GM12878 (cell line): ENCODE measurements around the gene MAL. TPM values are rescaled to one million over a fixed set of nuclear protein-coding genes. Genes with fewer than 3 reads are reported as not detected.

Experiments used
- ATAC-seq: fragments of 200-7000 bp; cut with Tn5 transposase; 3 replicates; pipeline ENCODE4 v1.9.1; 2020; ENCODE audit warnings: mild to moderate bottlenecking, moderate library complexity
- BruUV-seq: library from RNA; stranded (reverse); fragments of 400-500 nt; replicated peaks from 2 replicates; lab custom pipeline; 2021; lab: Mats Ljungman, UMichigan
- CTCF ChIA-PET: fragments of 300-600 bp; sonication (Branson Sonifier 250); formaldehyde crosslinking; extraction: SDS; loops from one replicate; lab custom pipeline; 2021; ENCODE audit warnings: inconsistent platforms; lab: Yijun Ruan, JAX
- POLR2A ChIA-PET: fragments of 350-600 bp; formaldehyde crosslinking; extraction: SDS; loops from one replicate; lab custom pipeline; 2021; ENCODE audit warnings: inconsistent platforms; lab: Charles Lee
- RAD21 ChIA-PET: fragments of 300-600 bp; sonication (Branson Sonifier 250); formaldehyde crosslinking; loops from one replicate; lab custom pipeline; 2023; ENCODE audit warnings: antibody characterized with exemption; ENCODE audit not compliant: unreplicated experiment; lab: Charles Lee
- SMC1A ChIA-PET: fragments of 300-600 bp; sonication (Branson Sonifier 250); formaldehyde crosslinking; loops from one replicate; lab custom pipeline; 2023; ENCODE audit not compliant: unreplicated experiment, uncharacterized antibody; lab: Charles Lee
- DNase-seq: peaks from one replicate; pipeline ENCODE4 v3.0.0-alpha.2; 2011; ENCODE audit warnings: low read depth, low spot score
- FAIRE-seq: peaks from 3 replicates; lab custom pipeline; 2011; peaks lifted over from hg19 to GRCh38; lab: Jason Lieb, UNC
- H2AFZ ChIP-seq: 2 replicates; pipeline ENCODE4 v1.6.0; 2011; ENCODE audit warnings: low read depth, low read length, control low read depth; ENCODE audit not compliant: control insufficient read depth
- H3K27ac ChIP-seq: 2 replicates; pipeline ENCODE4 v1.5.1; 2011; ENCODE audit warnings: control low read depth; ENCODE audit not compliant: control insufficient read depth, insufficient read depth
- H3K27me3 ChIP-seq, 2 experiments: replicated peaks in 1 of 2; 2 replicates each; pipeline versions ENCODE4 v1.6.0 to v1.6.1; 2011; ENCODE audit warnings: low read length in 1 of 2; ENCODE audit not compliant: control insufficient read depth in 2 of 2, insufficient read depth in 2 of 2
- H3K36me3 ChIP-seq, 2 experiments: 2 replicates each; pipeline ENCODE4 v1.5.1; 2011; ENCODE audit warnings: low read length in 1 of 2; ENCODE audit not compliant: control insufficient read depth in 2 of 2, insufficient read depth in 2 of 2
- H3K4me1 ChIP-seq: 2 replicates; pipeline ENCODE4 v1.6.1; 2011; ENCODE audit warnings: mild to moderate bottlenecking, low read length, moderate library complexity, mixed read lengths; ENCODE audit not compliant: control insufficient read depth, insufficient read depth
- H3K4me2 ChIP-seq: 2 replicates; pipeline ENCODE4 v1.6.0; 2011; ENCODE audit warnings: control low read depth; ENCODE audit not compliant: control insufficient read depth, insufficient read depth
- H3K4me3 ChIP-seq: fragments of 200-600 bp; sonication (generic); 2 replicates; pipeline ENCODE4 v1.5.1; 2016
- H3K79me2 ChIP-seq: 2 replicates; pipeline ENCODE4 v1.6.0; 2011; ENCODE audit warnings: low read length; ENCODE audit not compliant: control insufficient read depth, insufficient read depth
- H3K9ac ChIP-seq: 2 replicates; pipeline ENCODE4 v1.8.0; 2011; ENCODE audit warnings: low read length, control low read depth, mixed read lengths; ENCODE audit not compliant: control insufficient read depth, insufficient read depth
- H3K9me3 ChIP-seq: replicated peaks from 3 replicates; pipeline ENCODE4 v1.5.1; 2011; ENCODE audit warnings: mild to moderate bottlenecking, low read length; ENCODE audit not compliant: control insufficient read depth, insufficient read depth
- H4K20me1 ChIP-seq: 2 replicates; pipeline ENCODE4 v1.6.0; 2011; ENCODE audit not compliant: control insufficient read depth, insufficient read depth
- BRCA1 ChIP-seq: IDR thresholded peaks from 2 replicates; pipeline ENCODE4 v1.6.1; 2011; ENCODE audit warnings: low read depth, low read length, improper control_type of control experiment
- IRF4 ChIP-seq: IDR thresholded peaks from 2 replicates; pipeline ENCODE4 v1.6.1; 2011; ENCODE audit warnings: low read depth, low read length
- RFX5 ChIP-seq: IDR thresholded peaks from 2 replicates; pipeline ENCODE4 v1.6.1; 2011; ENCODE audit warnings: low read depth, low read length, improper control_type of control experiment
- SMAD5 ChIP-seq: IDR thresholded peaks from 2 replicates; pipeline ENCODE4 v1.6.1; 2016; ENCODE audit warnings: antibody characterized with exemption, low read depth
- SREBF2 ChIP-seq: IDR thresholded peaks from 2 replicates; pipeline ENCODE4 v1.6.1; 2012; ENCODE audit warnings: mild to moderate bottlenecking, low read length
- TAF1 ChIP-seq: IDR thresholded peaks from 2 replicates; pipeline ENCODE4 v1.6.1; 2011; ENCODE audit warnings: mild to moderate bottlenecking, low read depth, low read length, borderline replicate concordance
- ZBED1 ChIP-seq: IDR thresholded peaks from 2 replicates; pipeline ENCODE4 v1.6.1; 2016; ENCODE audit warnings: borderline replicate concordance
- ZBTB40 ChIP-seq: fragments of 450-650 bp; IDR thresholded peaks from 2 replicates; pipeline ENCODE4 v1.6.1; 2016; ENCODE audit warnings: mild to moderate bottlenecking, moderate library complexity, borderline replicate concordance
- WGBS: methylation state at CpG from one replicate; pipeline ENCODE4 v1.1.6; 2016; ENCODE audit warnings: low lambda C conversion rate; ENCODE audit not compliant: insufficient replicate concordance, insufficient coverage; ENCODE audit errors: missing lambda C conversion rate; 5-methylcytosine and 5-hydroxymethylcytosine counted together
- in situ Hi-C: fragments of 300-500 bp; cut with MboI; formaldehyde crosslinking; loops from 9 replicates; pipeline ENCODE4 v1.14.3; 2018; ENCODE audit warnings: mixed read lengths
- intact Hi-C: fragments of 100-400 bp; cut with micrococcal nuclease; formaldehyde crosslinking; loops from one replicate; pipeline ENCODE4 v1.14.2; 2022; ENCODE audit not compliant: unreplicated experiment
- polyA plus RNA-seq, 11 experiments: library from polyadenylated mRNA; depleted of rRNA in 4 of 11; unstranded in 6 of 11; stranded (reverse) in 5 of 11; fragments of >200 nt; fragmentation: Nextera tagmentation in 4 of 11; fragmentation: Illumina TruSeq in 1 of 11; extraction: Ambion mirVana in 4 of 11; extraction: Trizol in 1 of 11; gene quantifications; 1 replicate in 1 of 11; 2 replicates in 10 of 11; pipeline versions ENCODE4 v1.2.1 to v1.2.3, GENCODE V29; 2011 to 2016; ENCODE audit warnings: inconsistent platforms in 2 of 11, missing spikeins in 2 of 11, low read depth in 1 of 11
- total RNA-seq, 4 experiments: library from RNA; depleted of rRNA in 3 of 4; stranded (reverse); fragments of >200 nt in 3 of 4; fragmentation: Illumina TruSeq in 1 of 4; extraction: Trizol in 1 of 4; gene quantifications; 2 replicates each; pipeline versions ENCODE4 v1.2.1 to v1.2.3, GENCODE V29; 2013 to 2021
- TF ChIP-seq, protein P1 (sequence below): fragments of 450-650 bp; IDR thresholded peaks from 2 replicates; pipeline ENCODE4 v1.6.1; 2017; ENCODE audit warnings: mild to moderate bottlenecking, moderate library complexity
- TF ChIP-seq, protein P2 (sequence below), 3 experiments: IDR thresholded peaks in 2 of 3; conservative IDR thresholded peaks in 1 of 3; 2 replicates each; pipeline ENCODE4 v1.5.1; 2011; ENCODE audit warnings: low read depth in 3 of 3, low read length in 3 of 3, mild to moderate bottlenecking in 3 of 3, control low read depth in 2 of 3, moderate library complexity in 2 of 3, inconsistent platforms in 1 of 3, mixed read lengths in 1 of 3; ENCODE audit not compliant: control insufficient read depth in 2 of 3, insufficient read depth in 1 of 3; ENCODE audit errors: extremely low read depth in 1 of 3

Gene MAL
- total and polyA plus RNA-seq, 10 of the 15 experiments (the other 5 are each of a cell fraction or from before 2014, with no cell fraction given) = 1.3 to 4.5 (median 1.7) TPM

DNA sequence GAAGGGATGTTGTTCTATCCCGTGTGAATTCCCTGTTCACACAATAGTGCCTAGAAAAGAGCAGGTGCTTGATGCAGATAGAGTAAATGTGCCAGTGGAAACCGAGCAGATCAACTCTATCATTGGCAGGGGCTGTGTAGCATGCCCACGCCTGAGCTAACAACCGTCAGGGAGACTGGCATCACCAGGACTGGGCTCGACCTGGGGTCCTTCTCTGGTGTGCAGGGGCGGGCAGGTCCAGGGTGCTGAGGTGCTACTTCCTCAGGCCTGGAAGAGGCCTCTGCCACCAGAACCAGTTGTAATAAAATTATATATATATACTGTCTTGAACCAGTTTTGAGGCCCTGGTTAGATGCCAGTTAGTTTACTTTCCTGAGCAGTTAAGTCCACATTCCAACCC, 11.8 kb upstream of the MAL start:
- intact Hi-C loops (loop anchor here (2.0 to 5.0 kb wide), 2 partner anchors 27 to 149 kb away; no protein-coding TSS in a partner anchor), in situ Hi-C loops (no loop called here)
- Histone ChIP-seq H3K4me1 (peaks cover 29% of the 10 kb centered on the region), H3K27ac (peak overlapping the region; percentile 27; the same call in 1 of the 2 replicates), H4K20me1 (no peaks in the 10 kb centered on the region), H3K27me3 (no peaks in the 10 kb centered on the region), H3K79me2 (no peaks in the 10 kb centered on the region), H3K4me3 (no peak overlapping the region), H3K9me3 (no peaks in the 10 kb centered on the region), H3K4me2 (no peak overlapping the region; the same call in 1 of the 2 replicates), H3K9ac (no peak overlapping the region), H2AFZ (no peak overlapping the region; the same call in 1 of the 2 replicates), H3K36me3 (no peaks in the 10 kb centered on the region)
- FAIRE-seq = no peak
- ATAC-seq = no peak; the same call in 2 of the 3 replicates
- WGBS = 37% methylated on average over 6 of the region's 6 CpGs
- POLR2A ChIA-PET = no interaction called here
- SMC1A ChIA-PET = no interaction called here
- TF ChIP-seq RFX5 (no peak), ZBTB40 (no peak), SMAD5 (no peak), SREBF2 (no peak), BRCA1 (no peak), ZBED1 (no peak), IRF4 (no peak), TAF1 (no peak)
- TF ChIP-seq, protein P1, sequence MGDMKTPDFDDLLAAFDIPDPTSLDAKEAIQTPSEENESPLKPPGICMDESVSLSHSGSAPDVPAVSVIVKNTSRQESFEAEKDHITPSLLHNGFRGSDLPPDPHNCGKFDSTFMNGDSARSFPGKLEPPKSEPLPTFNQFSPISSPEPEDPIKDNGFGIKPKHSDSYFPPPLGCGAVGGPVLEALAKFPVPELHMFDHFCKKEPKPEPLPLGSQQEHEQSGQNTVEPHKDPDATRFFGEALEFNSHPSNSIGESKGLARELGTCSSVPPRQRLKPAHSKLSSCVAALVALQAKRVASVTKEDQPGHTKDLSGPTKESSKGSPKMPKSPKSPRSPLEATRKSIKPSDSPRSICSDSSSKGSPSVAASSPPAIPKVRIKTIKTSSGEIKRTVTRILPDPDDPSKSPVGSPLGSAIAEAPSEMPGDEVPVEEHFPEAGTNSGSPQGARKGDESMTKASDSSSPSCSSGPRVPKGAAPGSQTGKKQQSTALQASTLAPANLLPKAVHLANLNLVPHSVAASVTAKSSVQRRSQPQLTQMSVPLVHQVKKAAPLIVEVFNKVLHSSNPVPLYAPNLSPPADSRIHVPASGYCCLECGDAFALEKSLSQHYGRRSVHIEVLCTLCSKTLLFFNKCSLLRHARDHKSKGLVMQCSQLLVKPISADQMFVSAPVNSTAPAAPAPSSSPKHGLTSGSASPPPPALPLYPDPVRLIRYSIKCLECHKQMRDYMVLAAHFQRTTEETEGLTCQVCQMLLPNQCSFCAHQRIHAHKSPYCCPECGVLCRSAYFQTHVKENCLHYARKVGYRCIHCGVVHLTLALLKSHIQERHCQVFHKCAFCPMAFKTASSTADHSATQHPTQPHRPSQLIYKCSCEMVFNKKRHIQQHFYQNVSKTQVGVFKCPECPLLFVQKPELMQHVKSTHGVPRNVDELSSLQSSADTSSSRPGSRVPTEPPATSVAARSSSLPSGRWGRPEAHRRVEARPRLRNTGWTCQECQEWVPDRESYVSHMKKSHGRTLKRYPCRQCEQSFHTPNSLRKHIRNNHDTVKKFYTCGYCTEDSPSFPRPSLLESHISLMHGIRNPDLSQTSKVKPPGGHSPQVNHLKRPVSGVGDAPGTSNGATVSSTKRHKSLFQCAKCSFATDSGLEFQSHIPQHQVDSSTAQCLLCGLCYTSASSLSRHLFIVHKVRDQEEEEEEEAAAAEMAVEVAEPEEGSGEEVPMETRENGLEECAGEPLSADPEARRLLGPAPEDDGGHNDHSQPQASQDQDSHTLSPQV = no peak
- TF ChIP-seq, protein P2, sequence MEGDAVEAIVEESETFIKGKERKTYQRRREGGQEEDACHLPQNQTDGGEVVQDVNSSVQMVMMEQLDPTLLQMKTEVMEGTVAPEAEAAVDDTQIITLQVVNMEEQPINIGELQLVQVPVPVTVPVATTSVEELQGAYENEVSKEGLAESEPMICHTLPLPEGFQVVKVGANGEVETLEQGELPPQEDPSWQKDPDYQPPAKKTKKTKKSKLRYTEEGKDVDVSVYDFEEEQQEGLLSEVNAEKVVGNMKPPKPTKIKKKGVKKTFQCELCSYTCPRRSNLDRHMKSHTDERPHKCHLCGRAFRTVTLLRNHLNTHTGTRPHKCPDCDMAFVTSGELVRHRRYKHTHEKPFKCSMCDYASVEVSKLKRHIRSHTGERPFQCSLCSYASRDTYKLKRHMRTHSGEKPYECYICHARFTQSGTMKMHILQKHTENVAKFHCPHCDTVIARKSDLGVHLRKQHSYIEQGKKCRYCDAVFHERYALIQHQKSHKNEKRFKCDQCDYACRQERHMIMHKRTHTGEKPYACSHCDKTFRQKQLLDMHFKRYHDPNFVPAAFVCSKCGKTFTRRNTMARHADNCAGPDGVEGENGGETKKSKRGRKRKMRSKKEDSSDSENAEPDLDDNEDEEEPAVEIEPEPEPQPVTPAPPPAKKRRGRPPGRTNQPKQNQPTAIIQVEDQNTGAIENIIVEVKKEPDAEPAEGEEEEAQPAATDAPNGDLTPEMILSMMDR (IDR thresholded peaks at IDR 0.05 in 2 of 3, conservative IDR thresholded peaks at IDR 0.05 in 1 of 3; ENCODE audit: control insufficient read depth in 2 of 3, extremely low read depth in 1 of 3, insufficient read depth in 1 of 3, low read depth in 3 of 3, low read length in 3 of 3) = no peak
- RAD21 ChIA-PET = interaction anchor here (1.6 to 2.9 kb wide), 2 partner anchors 30 to 65 kb away, joined by 4 to 13 read pairs; no protein-coding TSS in a partner anchor
- no peak for DNase-seq
- CTCF ChIA-PET = interaction anchor here (0.5 to 1.9 kb wide), 6 partner anchors 9 to 123 kb away, joined by 3 to 12 read pairs (median 4); no protein-coding TSS in a partner anchor
- no TSS peak for BruUV-seq
